SK-N-SH (cell line): Measurements from ENCODE around the gene CALCB.

Source experiments
- EZH2phosphoT487 ChIP-seq: fragments of 200-600 bp; sonication (generic); IDR thresholded peaks from 2 replicates; pipeline ENCODE4 v1.6.1; 2017; ENCODE audit warnings: low read depth, mixed run types, mild to moderate bottlenecking, antibody characterized with exemption, moderate library complexity, borderline replicate concordance
- FOXM1 ChIP-seq: IDR thresholded peaks from 2 replicates; pipeline ENCODE4 v1.4.0; 2012; ENCODE audit warnings: low read depth, mild to moderate bottlenecking
- GABPA ChIP-seq: IDR thresholded peaks from 2 replicates; pipeline ENCODE4 v1.4.0; 2012; ENCODE audit warnings: low read depth, mild to moderate bottlenecking
- MEF2A ChIP-seq: IDR thresholded peaks from 2 replicates; pipeline ENCODE4 v1.4.0; 2012; ENCODE audit warnings: low read depth, borderline replicate concordance
- NFIC ChIP-seq: IDR thresholded peaks from 2 replicates; pipeline ENCODE4 v1.4.0; 2012; ENCODE audit warnings: borderline replicate concordance
- POLR2AphosphoS5 ChIP-seq: IDR thresholded peaks from 2 replicates; pipeline ENCODE4 v1.6.1; 2012; ENCODE audit warnings: low read depth, low read length
- TEAD4 ChIP-seq: IDR thresholded peaks from 2 replicates; pipeline ENCODE4 v1.4.0; 2012; ENCODE audit warnings: mild to moderate bottlenecking, borderline replicate concordance; ENCODE audit not compliant: insufficient read depth
- YY1 ChIP-seq: IDR thresholded peaks from 2 replicates; pipeline ENCODE4 v1.4.0; 2012; ENCODE audit warnings: low read depth, mild to moderate bottlenecking
- TF ChIP-seq, protein P1 (sequence below): IDR thresholded peaks from 2 replicates; pipeline ENCODE4 v1.6.1; 2012; ENCODE audit warnings: mild to moderate bottlenecking, low read depth, low read length, moderate library complexity
- TF ChIP-seq, protein P2 (sequence below): fragments of 150-350 bp; IDR thresholded peaks from 2 replicates; pipeline ENCODE4 v1.6.1; 2017; ENCODE audit warnings: antibody characterized with exemption, low read length, low read depth, borderline replicate concordance
- TF ChIP-seq, protein P3 (sequence below): IDR thresholded peaks from 2 replicates; pipeline ENCODE4 v1.4.0; 2012; ENCODE audit warnings: low read depth, borderline replicate concordance
- TF ChIP-seq, protein P4 (sequence below): fragments of 200-600 bp; sonication (generic); IDR thresholded peaks from 2 replicates; pipeline ENCODE4 v1.6.1; 2017; ENCODE audit warnings: antibody characterized with exemption, mild to moderate bottlenecking, moderate library complexity

DNA sequence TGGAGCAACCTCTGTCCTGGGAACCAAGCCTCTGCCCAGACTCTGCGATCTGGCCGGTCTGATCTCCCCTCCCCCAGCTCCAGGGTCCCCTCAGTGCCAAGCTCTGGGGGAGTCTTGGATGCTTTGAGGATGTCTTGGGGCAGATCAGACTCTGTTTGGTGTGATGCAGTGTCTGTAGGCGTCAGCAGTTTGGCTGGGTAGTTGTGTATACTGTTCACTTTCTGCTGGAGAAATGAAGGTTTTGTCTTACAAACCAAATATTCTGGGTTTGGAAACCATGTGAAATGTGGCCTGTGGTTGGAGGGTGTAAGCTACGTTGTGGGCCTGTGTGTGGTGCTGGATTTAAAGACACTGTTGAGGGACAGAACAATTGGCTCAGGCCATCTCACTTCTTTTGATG is 46.0 kb downstream of the CALCB start:
- TF ChIP-seq NFIC (no peak), POLR2AphosphoS5 (no peak), GABPA (no peak), TEAD4 (no peak), MEF2A (no peak), YY1 (no peak), FOXM1 (no peak), EZH2phosphoT487 (no peak)
- TF ChIP-seq, protein P1, sequence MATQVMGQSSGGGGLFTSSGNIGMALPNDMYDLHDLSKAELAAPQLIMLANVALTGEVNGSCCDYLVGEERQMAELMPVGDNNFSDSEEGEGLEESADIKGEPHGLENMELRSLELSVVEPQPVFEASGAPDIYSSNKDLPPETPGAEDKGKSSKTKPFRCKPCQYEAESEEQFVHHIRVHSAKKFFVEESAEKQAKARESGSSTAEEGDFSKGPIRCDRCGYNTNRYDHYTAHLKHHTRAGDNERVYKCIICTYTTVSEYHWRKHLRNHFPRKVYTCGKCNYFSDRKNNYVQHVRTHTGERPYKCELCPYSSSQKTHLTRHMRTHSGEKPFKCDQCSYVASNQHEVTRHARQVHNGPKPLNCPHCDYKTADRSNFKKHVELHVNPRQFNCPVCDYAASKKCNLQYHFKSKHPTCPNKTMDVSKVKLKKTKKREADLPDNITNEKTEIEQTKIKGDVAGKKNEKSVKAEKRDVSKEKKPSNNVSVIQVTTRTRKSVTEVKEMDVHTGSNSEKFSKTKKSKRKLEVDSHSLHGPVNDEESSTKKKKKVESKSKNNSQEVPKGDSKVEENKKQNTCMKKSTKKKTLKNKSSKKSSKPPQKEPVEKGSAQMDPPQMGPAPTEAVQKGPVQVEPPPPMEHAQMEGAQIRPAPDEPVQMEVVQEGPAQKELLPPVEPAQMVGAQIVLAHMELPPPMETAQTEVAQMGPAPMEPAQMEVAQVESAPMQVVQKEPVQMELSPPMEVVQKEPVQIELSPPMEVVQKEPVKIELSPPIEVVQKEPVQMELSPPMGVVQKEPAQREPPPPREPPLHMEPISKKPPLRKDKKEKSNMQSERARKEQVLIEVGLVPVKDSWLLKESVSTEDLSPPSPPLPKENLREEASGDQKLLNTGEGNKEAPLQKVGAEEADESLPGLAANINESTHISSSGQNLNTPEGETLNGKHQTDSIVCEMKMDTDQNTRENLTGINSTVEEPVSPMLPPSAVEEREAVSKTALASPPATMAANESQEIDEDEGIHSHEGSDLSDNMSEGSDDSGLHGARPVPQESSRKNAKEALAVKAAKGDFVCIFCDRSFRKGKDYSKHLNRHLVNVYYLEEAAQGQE = no peak
- TF ChIP-seq, protein P2, sequence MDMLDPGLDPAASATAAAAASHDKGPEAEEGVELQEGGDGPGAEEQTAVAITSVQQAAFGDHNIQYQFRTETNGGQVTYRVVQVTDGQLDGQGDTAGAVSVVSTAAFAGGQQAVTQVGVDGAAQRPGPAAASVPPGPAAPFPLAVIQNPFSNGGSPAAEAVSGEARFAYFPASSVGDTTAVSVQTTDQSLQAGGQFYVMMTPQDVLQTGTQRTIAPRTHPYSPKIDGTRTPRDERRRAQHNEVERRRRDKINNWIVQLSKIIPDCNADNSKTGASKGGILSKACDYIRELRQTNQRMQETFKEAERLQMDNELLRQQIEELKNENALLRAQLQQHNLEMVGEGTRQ = no peak
- TF ChIP-seq, protein P3, sequence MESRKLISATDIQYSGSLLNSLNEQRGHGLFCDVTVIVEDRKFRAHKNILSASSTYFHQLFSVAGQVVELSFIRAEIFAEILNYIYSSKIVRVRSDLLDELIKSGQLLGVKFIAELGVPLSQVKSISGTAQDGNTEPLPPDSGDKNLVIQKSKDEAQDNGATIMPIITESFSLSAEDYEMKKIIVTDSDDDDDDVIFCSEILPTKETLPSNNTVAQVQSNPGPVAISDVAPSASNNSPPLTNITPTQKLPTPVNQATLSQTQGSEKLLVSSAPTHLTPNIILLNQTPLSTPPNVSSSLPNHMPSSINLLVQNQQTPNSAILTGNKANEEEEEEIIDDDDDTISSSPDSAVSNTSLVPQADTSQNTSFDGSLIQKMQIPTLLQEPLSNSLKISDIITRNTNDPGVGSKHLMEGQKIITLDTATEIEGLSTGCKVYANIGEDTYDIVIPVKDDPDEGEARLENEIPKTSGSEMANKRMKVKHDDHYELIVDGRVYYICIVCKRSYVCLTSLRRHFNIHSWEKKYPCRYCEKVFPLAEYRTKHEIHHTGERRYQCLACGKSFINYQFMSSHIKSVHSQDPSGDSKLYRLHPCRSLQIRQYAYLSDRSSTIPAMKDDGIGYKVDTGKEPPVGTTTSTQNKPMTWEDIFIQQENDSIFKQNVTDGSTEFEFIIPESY = no peak
- TF ChIP-seq, protein P4, sequence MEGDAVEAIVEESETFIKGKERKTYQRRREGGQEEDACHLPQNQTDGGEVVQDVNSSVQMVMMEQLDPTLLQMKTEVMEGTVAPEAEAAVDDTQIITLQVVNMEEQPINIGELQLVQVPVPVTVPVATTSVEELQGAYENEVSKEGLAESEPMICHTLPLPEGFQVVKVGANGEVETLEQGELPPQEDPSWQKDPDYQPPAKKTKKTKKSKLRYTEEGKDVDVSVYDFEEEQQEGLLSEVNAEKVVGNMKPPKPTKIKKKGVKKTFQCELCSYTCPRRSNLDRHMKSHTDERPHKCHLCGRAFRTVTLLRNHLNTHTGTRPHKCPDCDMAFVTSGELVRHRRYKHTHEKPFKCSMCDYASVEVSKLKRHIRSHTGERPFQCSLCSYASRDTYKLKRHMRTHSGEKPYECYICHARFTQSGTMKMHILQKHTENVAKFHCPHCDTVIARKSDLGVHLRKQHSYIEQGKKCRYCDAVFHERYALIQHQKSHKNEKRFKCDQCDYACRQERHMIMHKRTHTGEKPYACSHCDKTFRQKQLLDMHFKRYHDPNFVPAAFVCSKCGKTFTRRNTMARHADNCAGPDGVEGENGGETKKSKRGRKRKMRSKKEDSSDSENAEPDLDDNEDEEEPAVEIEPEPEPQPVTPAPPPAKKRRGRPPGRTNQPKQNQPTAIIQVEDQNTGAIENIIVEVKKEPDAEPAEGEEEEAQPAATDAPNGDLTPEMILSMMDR = no peak
